Stimulated activated memory B cell treated with anti-CD40 and anti-IgM and Interleukin-4, amounts not matched to agents 10 μg/mL and 1 μg/mL and 100 μg/mL, for 72 hours (primary cell): Measurements from ENCODE around the gene CREG2.
"Not testable (repeated sequence)": the region's sequence is repeated elsewhere in the genome, so short reads cannot be mapped to it uniquely, and the experiment has no call there.

Experiments
- ATAC-seq: fragments of 150-1000 bp; cut with Tn5 transposase; 2 replicates; pipeline ENCODE4 v1.10.0; 2021
- H3K27ac Mint-ChIP-seq: one replicate; pipeline ENCODE4 v1.8.0; 2022; ENCODE audit warnings: mild to moderate bottlenecking, mixed read lengths
- H3K27me3 Mint-ChIP-seq: one replicate; pipeline ENCODE4 v1.8.0; 2022; ENCODE audit warnings: mixed read lengths
- H3K36me3 Mint-ChIP-seq: one replicate; pipeline ENCODE4 v1.8.0; 2022; ENCODE audit warnings: mixed read lengths
- H3K4me1 Mint-ChIP-seq: one replicate; pipeline ENCODE4 v1.8.0; 2022; ENCODE audit warnings: mixed read lengths
- H3K4me3 Mint-ChIP-seq: one replicate; pipeline ENCODE4 v1.8.0; 2022; ENCODE audit warnings: mild to moderate bottlenecking, moderate library complexity, mixed read lengths
- H3K9me3 Mint-ChIP-seq: one replicate; pipeline ENCODE4 v1.8.0; 2022; ENCODE audit warnings: mixed read lengths

Gene CREG2

DNA sequence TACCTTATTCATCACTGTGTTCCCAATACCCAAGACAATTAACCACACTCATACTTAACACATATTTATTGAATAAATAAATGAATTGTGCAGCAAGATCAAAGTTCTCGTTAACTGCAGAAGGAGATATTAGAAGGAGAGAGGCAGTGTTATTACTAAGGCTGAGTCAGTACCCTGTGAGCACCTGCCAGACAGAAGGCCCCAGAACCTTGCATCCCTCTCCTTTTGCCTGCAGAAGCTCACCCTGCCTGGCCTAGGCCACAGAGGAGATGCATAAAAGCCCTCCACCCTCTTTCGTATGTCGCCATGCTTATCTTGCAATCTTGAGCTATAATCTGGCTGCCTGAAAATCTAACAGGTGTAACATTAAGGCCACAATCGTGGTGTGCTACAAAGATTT lies 58.3 kb downstream of the CREG2 start:
- no peak for ATAC-seq
- Mint-ChIP-seq H3K9me3 (no peaks in the 10 kb centered on the region), H3K27ac (no peak overlapping the region), H3K27me3 (no peaks in the 10 kb centered on the region), H3K36me3 (no peaks in the 10 kb centered on the region), H3K4me3 (no peak overlapping the region), H3K4me1 (no peaks in the 10 kb centered on the region)

DNA sequence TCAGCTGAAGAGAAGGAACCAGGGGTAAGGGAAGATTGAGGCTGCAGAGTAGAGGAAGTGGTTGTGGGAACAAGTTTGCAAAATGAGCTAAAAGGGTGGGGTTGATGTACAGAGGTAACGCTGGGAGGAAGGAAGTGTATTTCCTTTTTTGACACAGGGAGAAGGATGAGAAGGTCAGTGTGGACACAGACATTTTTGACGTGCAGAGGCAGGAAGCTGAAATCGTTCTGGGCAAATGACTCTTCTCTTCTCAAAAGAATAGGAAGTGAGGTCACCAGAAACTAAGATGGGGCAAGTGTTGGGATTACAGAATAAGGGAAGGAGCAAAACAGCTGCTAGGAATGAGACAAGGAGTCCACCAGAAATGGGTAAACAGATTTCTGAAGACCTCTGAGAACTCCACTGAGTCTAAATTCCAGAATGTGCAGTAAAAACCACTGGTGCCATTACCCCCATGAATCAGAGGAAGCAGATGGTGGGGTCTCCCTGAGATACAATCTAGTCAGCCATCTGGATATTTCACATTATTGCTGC lies 58.8 kb downstream of the CREG2 start:
- H3K27me3 Mint-ChIP-seq: no peaks in the 10 kb centered on the region
- H3K4me1 Mint-ChIP-seq: no peaks in the 10 kb centered on the region
- ATAC-seq: peak; percentile 76
- no peak overlapping the region for H3K4me3 Mint-ChIP-seq
- H3K9me3 Mint-ChIP-seq: no peaks in the 10 kb centered on the region
- H3K36me3 Mint-ChIP-seq: no peaks in the 10 kb centered on the region
- no peak overlapping the region for H3K27ac Mint-ChIP-seq

DNA sequence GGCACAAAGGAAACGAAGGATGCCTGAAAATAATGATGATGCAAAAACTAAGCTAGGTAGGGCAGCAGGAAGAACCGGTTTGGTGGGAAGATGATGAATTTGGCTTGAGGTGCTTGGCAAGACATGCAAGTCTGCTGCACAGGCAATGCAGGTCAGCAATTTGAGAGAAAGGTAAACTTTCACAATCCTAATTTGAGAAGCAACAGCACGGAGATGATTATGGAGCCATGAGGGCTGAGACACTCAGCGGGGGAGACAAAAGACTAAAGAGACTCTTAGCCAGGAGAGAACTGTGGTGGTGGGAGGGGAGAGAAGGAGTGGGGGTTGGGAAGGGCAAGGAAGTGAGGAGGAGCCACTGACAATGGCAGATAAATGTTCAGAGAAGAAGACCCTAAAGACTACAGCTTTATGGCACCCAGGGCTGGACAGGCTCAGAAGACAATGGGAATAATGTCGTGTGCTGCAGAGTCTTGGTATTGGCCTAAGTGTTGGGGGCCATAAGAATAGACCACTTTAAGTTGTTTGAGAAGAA lies 59.4 kb downstream of the CREG2 start:
- ATAC-seq: no peak
- Mint-ChIP-seq H3K9me3 (no peaks in the 10 kb centered on the region), H3K4me1 (no peaks in the 10 kb centered on the region), H3K27me3 (no peaks in the 10 kb centered on the region), H3K27ac (no peak overlapping the region), H3K4me3 (no peak overlapping the region), H3K36me3 (no peaks in the 10 kb centered on the region)

DNA sequence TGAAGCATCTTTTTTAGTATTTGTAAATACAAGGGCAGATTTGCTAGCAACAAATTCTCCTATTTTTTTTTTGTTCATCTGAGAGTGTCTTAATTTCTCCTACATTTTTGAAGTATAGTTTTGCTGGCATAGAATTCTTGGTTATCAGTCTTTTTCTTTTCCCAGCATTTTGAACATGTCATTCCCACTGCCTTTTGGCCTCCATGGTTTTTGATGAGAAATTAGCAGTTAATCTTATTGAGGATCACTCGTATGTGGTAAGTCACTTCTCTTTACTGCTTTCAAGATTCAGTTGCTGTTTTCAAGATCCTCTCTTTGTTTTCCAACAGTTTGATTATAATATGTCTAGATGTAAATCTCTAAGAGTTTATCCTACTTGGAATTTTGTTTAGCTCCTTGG lies 61.9 kb downstream of the CREG2 start:
- H3K27ac Mint-ChIP-seq: no peak overlapping the region
- no peaks in the 10 kb centered on the region for H3K36me3 Mint-ChIP-seq
- ATAC-seq: no peak
- H3K27me3 Mint-ChIP-seq: no peaks in the 10 kb centered on the region
- no peak overlapping the region for H3K4me3 Mint-ChIP-seq
- H3K4me1 Mint-ChIP-seq: no peaks in the 10 kb centered on the region
- H3K9me3 Mint-ChIP-seq: no peaks in the 10 kb centered on the region

DNA sequence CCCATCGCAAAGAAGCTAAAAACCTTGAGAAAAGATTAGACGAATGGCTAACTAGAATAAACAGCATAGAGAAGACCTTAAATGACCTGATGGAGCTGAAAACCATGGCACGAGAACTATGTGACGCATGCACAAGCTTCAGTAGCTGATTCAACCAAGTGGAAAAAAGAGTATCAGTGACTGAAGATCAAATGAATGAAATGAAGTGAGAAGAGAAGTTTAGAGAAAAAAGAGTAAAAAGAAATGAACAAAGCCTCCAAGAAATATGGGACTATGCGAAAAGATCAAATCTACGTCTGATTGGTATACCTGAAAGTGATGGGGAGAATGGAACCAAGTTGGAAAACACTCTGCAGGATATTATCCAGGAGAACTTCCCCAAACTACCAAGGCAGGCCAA lies 70.7 kb downstream of the CREG2 start:
- ATAC-seq, H3K4me3 Mint-ChIP-seq, H3K27ac Mint-ChIP-seq: not testable (repeated sequence)

DNA sequence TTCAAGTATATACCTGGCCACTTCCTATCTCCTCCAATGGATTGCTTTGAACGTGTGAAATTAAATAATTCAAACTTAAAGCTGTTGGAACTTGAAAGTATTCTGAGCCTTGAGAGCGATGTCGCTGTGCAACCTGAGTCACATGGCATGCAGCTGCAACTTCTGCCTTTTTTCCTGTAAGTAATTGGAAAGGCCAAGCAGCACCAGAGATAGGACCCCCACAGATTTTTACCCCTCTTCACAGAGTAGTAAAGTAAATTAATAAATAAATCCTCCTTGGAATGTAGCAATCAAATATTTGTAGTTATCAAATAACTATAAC lies 75.6 kb downstream of the CREG2 start:
- H3K4me1 Mint-ChIP-seq: peaks cover 33% of the 10 kb centered on the region
- H3K27ac Mint-ChIP-seq: peak overlapping the region; percentile 71
- peak overlapping the region; percentile 31 for H3K4me3 Mint-ChIP-seq
- ATAC-seq: no peak
- H3K36me3 Mint-ChIP-seq: peaks cover 2% of the 10 kb centered on the region
- no peaks in the 10 kb centered on the region for H3K27me3 Mint-ChIP-seq
- H3K9me3 Mint-ChIP-seq: no peaks in the 10 kb centered on the region

More for the DNA sequence above, 70.7 kb downstream of the CREG2 start:
- peaks cover 11% of the 10 kb centered on the region for H3K4me1 Mint-ChIP-seq
- not testable (repeated sequence) for H3K27me3 Mint-ChIP-seq, H3K36me3 Mint-ChIP-seq, H3K9me3 Mint-ChIP-seq

DNA sequence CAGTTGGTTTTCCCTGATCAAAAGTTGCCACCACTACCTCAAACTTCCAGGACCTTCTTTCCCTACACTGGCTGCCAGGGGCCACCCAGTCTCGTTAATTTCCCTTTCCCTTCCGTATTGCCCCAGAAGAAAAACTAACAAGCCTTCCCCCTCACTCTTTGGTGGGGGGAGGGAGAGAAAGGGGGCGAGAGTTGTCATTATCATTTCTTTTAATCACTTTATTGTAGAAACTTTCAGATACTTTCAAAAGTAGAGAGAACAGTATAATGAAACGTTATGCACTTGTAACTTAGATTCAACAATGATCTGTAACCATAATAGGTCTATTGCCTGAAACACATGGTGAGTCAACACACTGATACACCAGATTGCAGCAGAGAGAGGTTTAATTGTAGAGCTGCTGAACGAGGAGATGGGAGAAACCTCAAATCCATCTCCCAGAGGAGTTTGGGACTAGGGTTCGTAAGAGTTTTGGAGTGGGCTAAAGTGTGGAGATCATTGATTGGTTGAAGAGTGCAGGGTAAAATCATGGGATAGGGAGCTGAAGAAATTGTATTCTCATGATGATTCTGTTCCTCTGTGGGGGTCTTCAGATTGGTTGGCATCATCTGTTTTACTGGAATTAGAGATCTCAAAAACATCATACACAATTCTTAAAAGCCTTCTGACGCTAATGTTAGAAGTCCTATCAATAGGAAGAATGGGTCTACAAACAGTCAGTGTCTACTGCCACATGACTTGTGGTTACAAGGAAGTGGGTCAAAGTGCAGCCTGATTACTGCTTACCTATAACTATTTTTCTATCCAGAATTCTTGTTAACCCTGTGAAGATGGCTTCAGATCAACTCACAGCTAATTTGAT lies 76.2 kb downstream of the CREG2 start:
- no peaks in the 10 kb centered on the region for H3K9me3 Mint-ChIP-seq
- H3K4me3 Mint-ChIP-seq: peak overlapping the region; percentile 31
- ATAC-seq: no peak
- peaks cover 39% of the 10 kb centered on the region for H3K4me1 Mint-ChIP-seq
- no peaks in the 10 kb centered on the region for H3K27me3 Mint-ChIP-seq
- peaks cover 5% of the 10 kb centered on the region for H3K36me3 Mint-ChIP-seq
- H3K27ac Mint-ChIP-seq: peak overlapping the region; percentile 71

DNA sequence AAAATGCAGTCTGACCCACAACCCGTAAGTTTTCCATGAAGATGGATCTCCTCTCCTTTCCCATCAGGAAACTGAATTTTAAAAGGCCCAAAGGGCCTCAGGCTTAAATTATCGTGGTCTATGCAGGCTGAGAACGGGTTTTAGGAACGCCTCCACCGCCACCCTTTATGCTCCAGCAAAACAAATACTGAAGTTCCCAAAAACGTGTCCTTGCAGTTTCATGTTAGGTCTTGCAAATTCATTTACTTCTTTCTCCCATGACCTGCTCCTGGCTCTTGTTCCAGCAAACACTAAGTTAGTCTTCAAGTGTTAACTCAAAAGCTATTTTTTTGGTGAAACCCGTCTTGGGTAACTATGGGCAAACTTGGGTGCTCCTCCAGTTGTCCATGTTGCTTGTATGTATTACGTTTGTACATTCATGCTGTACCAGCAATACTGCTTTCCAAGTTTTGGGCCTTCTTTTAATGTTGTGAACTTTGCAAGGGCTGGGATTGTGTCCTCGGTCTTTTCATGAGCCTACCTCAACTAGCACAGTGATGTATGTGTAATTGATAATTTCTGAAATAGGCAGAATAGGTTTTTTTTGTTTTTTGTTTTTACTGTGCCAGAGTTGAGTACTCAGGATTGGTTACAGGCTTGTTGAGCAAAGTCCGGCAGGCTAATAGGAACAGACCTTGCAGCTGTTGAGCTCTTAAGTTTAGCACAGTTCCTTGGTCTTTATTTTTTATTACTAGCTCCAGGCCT lies 77.0 kb downstream of the CREG2 start:
- H3K4me1 Mint-ChIP-seq: peaks cover 47% of the 10 kb centered on the region
- no peaks in the 10 kb centered on the region for H3K27me3 Mint-ChIP-seq
- H3K4me3 Mint-ChIP-seq: no peak overlapping the region
- no peaks in the 10 kb centered on the region for H3K9me3 Mint-ChIP-seq
- H3K36me3 Mint-ChIP-seq: peaks cover 8% of the 10 kb centered on the region
- ATAC-seq: no peak
- H3K27ac Mint-ChIP-seq: peak overlapping the region; percentile 71

DNA sequence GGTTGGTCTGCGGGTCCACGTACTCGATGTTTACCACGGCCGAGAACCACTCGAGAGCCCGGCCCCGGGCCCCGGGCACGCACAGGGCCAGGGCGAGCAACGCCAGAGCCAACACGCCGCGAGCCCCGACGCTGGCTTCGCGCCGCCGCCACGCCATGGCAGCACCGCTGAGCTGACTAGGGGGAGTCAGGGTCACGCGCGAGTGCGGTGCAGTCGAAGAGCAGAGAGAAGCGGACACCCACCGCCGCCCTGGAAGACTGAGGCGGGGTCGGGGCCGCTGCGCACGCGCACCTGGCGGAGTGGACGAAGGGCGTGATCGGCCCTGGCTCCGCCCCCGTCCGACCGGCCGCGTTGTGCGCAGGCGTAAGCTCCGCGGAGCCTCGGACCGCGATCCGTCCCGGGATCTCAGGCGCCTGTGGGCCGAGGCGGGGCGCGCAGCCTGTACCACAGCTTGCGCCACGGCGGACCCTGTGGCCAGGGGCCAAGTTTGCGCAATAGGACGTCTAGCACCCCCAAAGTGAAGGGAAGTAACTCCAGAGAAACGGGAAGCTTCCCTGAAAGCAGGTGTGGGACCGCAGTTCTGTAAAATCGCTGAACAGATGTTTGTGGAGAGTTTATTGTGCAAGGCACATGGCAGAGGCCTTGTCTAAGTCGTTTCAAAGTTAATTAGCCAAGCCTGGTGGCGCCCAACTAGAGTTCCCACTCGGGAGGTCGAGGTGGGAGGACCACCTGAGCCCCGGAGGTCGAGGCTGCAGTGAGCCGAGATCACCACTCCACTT lies 78.7 kb downstream of the CREG2 start, which contains the start of gene RNF149:
Gene RNF149, minus strand, starts transcription at position 270 of the 779 bp plus-strand sequence. Its CDS starts 113 bp downstream, at position 157.
- Mint-ChIP-seq H3K9me3 (no peaks in the 10 kb centered on the region), H3K36me3 (peaks cover 17% of the 10 kb centered on the region), H3K4me1 (peaks cover 58% of the 10 kb centered on the region), H3K27me3 (no peaks in the 10 kb centered on the region), H3K27ac (peak within 1 kb of the TSS; percentile 83), H3K4me3 (peak within 1 kb of the TSS; percentile 87)
- ATAC-seq: peak; percentile 89

DNA sequence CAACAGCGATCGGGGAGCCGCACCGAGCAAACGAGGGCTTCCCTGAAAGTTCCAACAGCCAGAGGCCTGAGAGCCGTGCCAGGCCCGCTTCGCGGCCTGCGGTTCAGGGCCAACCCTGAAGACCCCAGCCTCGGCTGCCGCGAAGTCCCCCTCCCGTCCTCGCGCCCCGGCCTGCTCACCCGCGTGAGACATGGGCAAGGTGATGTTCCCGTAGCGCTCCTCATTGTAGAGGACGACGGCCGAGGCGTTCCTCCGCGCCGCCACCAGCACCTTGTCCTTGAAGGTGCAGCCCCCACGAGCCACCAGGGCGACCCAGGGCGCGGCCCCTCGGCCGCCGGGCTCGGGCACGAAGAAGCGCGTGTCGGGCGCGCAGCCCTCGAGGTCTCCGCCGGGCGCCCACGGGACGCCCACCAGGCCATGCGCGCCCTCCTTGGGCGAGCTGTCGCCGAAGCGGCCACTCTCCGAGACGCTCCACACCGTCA lies 79.3 kb downstream of the CREG2 start:
- peaks cover 18% of the 10 kb centered on the region for H3K36me3 Mint-ChIP-seq
- peak; percentile 53 for ATAC-seq

DNA sequence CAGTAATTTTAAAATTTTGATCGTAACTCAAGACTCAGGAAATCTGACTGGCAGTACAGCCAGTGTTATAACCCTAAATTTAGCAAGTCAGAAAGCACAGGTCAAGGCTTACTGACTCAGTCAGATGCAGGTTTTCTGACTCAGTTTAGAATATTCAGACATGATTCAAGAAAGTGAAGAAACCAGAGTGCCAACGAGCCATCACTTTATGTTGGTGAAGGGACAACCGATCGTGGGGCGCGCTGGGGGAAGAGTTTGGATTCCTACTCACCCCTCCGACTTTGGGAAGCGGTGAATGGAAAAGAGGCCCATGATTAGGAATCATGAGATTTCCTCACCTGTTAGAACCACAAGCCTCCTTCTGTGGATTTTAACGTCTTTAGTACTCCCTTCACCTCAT lies 79.8 kb downstream of the CREG2 start:
- Mint-ChIP-seq H3K27me3 (no peaks in the 10 kb centered on the region), H3K4me3 (peak overlapping the region; percentile 87), H3K9me3 (no peaks in the 10 kb centered on the region), H3K27ac (peak overlapping the region; percentile 83), H3K36me3 (peaks cover 20% of the 10 kb centered on the region), H3K4me1 (peaks cover 66% of the 10 kb centered on the region)
- ATAC-seq: no peak

More for the DNA sequence above, 79.3 kb downstream of the CREG2 start:
- no peaks in the 10 kb centered on the region for H3K27me3 Mint-ChIP-seq
- no peaks in the 10 kb centered on the region for H3K9me3 Mint-ChIP-seq
- H3K4me3 Mint-ChIP-seq: peak overlapping the region; percentile 87
- H3K27ac Mint-ChIP-seq: peak overlapping the region; percentile 83
- H3K4me1 Mint-ChIP-seq: peaks cover 61% of the 10 kb centered on the region

DNA sequence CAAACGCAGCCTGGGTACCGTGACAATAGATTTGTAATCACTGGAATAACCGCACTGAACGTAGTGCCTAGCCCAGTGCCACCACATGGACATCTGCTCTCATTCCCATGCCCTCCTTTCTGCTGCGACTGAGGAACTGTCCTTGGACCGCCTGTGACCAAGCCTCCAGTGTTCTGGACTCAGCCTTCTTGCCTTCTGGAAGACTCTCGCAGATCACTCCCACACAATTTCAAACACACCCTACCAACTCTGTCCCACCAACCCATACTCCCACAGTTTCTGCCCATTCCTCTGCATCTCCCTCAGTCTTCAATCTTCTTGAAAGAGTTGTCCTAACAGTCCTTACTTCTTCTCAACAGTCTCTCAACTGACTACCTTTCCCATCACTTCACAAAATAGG lies 80.9 kb downstream of the CREG2 start:
- Mint-ChIP-seq H3K4me3 (peak overlapping the region; percentile 87), H3K36me3 (peaks cover 28% of the 10 kb centered on the region), H3K9me3 (no peaks in the 10 kb centered on the region), H3K27me3 (no peaks in the 10 kb centered on the region), H3K4me1 (peaks cover 72% of the 10 kb centered on the region), H3K27ac (peak overlapping the region; percentile 83)
- ATAC-seq: no peak

DNA sequence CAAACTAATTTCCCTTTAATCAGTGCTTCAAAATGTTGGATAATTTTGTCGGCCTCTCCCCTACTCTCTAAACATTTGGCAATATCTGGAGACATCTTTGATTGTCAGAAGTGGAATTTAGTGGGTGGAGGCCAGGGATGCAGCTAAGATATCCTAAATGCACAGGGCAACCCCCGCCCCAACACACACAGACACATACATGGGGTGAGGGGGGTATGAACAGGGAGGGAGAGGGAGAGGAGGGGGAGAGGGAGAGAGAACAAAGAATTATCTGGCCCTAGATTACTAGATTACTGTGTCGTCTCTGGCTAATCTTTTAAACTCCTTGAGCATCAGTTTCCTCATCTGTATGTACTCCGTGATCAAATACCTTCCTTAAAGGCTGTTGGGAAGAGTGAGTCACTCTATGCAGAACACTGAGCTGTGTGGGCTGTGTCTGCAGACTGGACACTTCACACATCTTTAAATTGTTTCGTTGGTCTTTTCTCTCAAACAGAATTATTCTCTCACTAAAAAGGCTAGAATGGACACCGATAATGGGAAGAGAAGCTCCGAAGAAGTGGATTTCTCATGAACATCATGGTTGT lies 81.7 kb downstream of the CREG2 start:
- Mint-ChIP-seq H3K36me3 (peaks cover 28% of the 10 kb centered on the region), H3K4me3 (peak overlapping the region; percentile 36), H3K9me3 (no peaks in the 10 kb centered on the region), H3K4me1 (peaks cover 72% of the 10 kb centered on the region), H3K27me3 (no peaks in the 10 kb centered on the region), H3K27ac (peak overlapping the region; percentile 62)
- ATAC-seq: no peak

DNA sequence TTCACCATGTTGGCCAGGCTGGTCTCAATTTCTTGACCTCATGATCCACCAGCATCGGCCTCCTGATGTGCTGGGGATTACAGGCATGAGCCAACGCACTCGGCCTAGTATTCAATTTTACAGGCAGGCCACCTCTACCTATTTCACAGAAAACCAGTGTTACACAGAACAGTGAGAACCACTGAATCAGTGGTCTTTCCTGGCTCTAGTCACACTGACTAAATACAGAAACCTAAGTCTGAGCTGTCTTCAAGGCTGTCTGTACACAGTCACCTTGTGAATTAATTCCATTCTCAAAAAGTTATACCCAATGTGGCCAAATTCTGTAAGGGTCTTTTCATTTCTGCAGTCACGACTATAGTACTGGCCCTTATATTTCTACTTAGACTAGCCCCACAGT lies 82.3 kb downstream of the CREG2 start:
- Mint-ChIP-seq H3K4me1 (peaks cover 72% of the 10 kb centered on the region), H3K9me3 (no peaks in the 10 kb centered on the region), H3K4me3 (no peak overlapping the region), H3K27me3 (no peaks in the 10 kb centered on the region), H3K27ac (peak overlapping the region; percentile 62), H3K36me3 (peaks cover 28% of the 10 kb centered on the region)
- ATAC-seq: no peak
